ENCODE measurements around the gene ARPC5L.

ARPC5L gene

GRCh38 chr9:124861342-124862229 lies at the start of gene ARPC5L, which contains the start of gene RPL35:
ARPC5L (plus strand) TSS chr9:124862130; CDS start chr9:124869291, 7,161 bp downstream.
RPL35 (minus strand) TSS chr9:124861957; CDS start chr9:124861912, 45 bp downstream.
- Histone ChIP-seq H3K9ac (ENCODE audit: low read depth, low read length) (peak within 1 kb of the TSS; percentile 98), H3K27me3 (ENCODE audit: control insufficient read depth, insufficient read depth, low read length) (no peaks in the 10 kb centered on the region), H3K4me1 (ENCODE audit: control insufficient read depth, insufficient read depth, low read length) (peaks cover 5% of the 10 kb centered on the region), H3K36me3 (ENCODE audit: control insufficient read depth, insufficient read depth, low read length) (peaks cover 48% of the 10 kb centered on the region), H3K9me3 (ENCODE audit: control insufficient read depth, insufficient read depth, low read length) (no peaks in the 10 kb centered on the region), H3K4me3 (ENCODE audit: low read depth, low read length) (peak within 1 kb of the TSS; percentile 99)

DNA sequence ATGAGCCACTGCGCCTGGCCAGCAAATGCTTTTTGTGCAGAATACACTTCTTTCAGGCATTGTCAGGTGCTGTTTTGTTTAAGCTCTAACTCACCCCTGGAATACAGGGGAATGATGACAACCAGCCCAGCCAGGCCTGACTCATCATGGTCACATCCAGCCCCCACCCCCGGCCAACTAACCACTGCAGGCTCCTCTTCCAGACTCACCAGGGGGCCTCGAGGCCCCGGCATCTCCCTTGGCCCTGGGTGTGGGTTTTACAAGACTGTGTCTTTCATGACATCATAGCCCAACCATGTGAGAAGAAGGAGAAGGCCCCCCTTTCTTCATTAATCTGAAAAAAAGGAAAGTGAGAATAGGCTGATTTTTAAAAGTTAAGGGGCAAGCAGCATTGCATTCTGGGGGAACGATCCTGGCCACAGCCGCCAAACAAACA lies 49.5 kb upstream of the ARPC5L start:
- Histone ChIP-seq H3K4me3 (ENCODE audit: low read depth, low read length) (no peak overlapping the region), H3K27me3 (ENCODE audit: control insufficient read depth, insufficient read depth, low read length) (no peaks in the 10 kb centered on the region), H3K9me3 (ENCODE audit: control insufficient read depth, insufficient read depth, low read length) (no peaks in the 10 kb centered on the region), H3K36me3 (ENCODE audit: control insufficient read depth, insufficient read depth, low read length) (peaks cover 4% of the 10 kb centered on the region), H3K9ac (ENCODE audit: low read depth, low read length) (no peak overlapping the region), H3K4me1 (ENCODE audit: control insufficient read depth, insufficient read depth, low read length) (peaks cover 26% of the 10 kb centered on the region)

DNA sequence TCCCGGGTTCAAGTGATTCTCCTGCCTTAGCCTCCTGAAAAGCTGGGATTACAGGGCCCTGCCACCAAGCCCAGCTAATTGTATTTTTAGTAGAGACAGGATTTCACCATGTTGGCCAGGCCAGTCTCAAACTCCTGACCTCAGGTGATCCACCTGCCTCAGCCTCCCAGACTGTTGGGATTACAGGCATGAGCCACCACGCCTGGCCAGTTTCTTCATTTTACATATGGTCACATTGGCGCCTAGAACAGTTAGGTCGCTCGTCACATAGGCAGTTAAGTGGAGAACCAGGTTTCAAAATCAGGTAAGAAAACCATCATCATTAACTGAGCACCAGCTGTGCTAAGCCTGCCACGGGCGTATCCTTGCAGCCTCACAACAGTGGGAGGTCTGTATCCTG lies 48.9 kb upstream of the ARPC5L start:
- Histone ChIP-seq H3K9me3 (ENCODE audit: control insufficient read depth, insufficient read depth, low read length) (no peaks in the 10 kb centered on the region), H3K36me3 (ENCODE audit: control insufficient read depth, insufficient read depth, low read length) (peaks cover 4% of the 10 kb centered on the region), H3K4me3 (ENCODE audit: low read depth, low read length) (no peak overlapping the region), H3K9ac (ENCODE audit: low read depth, low read length) (no peak overlapping the region), H3K4me1 (ENCODE audit: control insufficient read depth, insufficient read depth, low read length) (peaks cover 26% of the 10 kb centered on the region), H3K27me3 (ENCODE audit: control insufficient read depth, insufficient read depth, low read length) (no peaks in the 10 kb centered on the region)

- peaks cover 26% of the 10 kb centered on the region for H3K4me1 ChIP-seq (ENCODE audit: control insufficient read depth, insufficient read depth, low read length)
- no peaks in the 10 kb centered on the region for H3K27me3 ChIP-seq (ENCODE audit: control insufficient read depth, insufficient read depth, low read length)
- H3K9ac ChIP-seq (ENCODE audit: low read depth, low read length), result no peak overlapping the region
- no peak overlapping the region for H3K4me3 ChIP-seq (ENCODE audit: low read depth, low read length)
- H3K9me3 ChIP-seq (ENCODE audit: control insufficient read depth, insufficient read depth, low read length), result no peaks in the 10 kb centered on the region
- peaks cover 4% of the 10 kb centered on the region for H3K36me3 ChIP-seq (ENCODE audit: control insufficient read depth, insufficient read depth, low read length)
Observed at GRCh38 chr9:124813501-124814163, 48.3 kb upstream of the ARPC5L start.

- H3K4me1 ChIP-seq (ENCODE audit: control insufficient read depth, insufficient read depth, low read length), result peaks cover 27% of the 10 kb centered on the region
- H3K36me3 ChIP-seq (ENCODE audit: control insufficient read depth, insufficient read depth, low read length), result peaks cover 4% of the 10 kb centered on the region
- H3K9ac ChIP-seq (ENCODE audit: low read depth, low read length), result no peak overlapping the region
- H3K27me3 ChIP-seq (ENCODE audit: control insufficient read depth, insufficient read depth, low read length), result no peaks in the 10 kb centered on the region
- no peak overlapping the region for H3K4me3 ChIP-seq (ENCODE audit: low read depth, low read length)
- H3K9me3 ChIP-seq (ENCODE audit: control insufficient read depth, insufficient read depth, low read length), result no peaks in the 10 kb centered on the region
Observed at GRCh38 chr9:124814164-124814535, 47.8 kb upstream of the ARPC5L start.

DNA sequence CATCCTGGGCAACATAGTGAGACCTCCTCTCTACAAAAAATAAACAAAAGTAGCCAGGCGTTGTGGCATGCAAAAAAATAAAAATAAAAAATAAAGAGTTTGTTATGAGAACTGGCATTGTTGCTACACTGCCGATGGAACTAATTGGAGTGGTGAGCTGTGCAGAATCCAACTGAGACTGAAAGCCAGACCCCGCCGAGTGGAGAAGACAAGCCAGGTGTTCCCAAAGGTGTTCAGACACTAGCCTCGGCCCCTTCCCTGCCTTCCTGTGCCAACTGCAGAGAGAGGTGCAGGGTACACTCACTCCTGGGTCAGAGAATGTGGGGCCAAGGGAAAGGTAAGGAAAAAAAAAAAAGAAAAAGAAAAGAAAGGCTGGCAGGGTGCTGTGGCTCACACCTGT lies 46.3 kb upstream of the ARPC5L start:
- no peak overlapping the region for H3K4me3 ChIP-seq (ENCODE audit: low read depth, low read length)
- no peaks in the 10 kb centered on the region for H3K36me3 ChIP-seq (ENCODE audit: control insufficient read depth, insufficient read depth, low read length)
- H3K4me1 ChIP-seq (ENCODE audit: control insufficient read depth, insufficient read depth, low read length), result peaks cover 24% of the 10 kb centered on the region
- no peaks in the 10 kb centered on the region for H3K9me3 ChIP-seq (ENCODE audit: control insufficient read depth, insufficient read depth, low read length)
- no peak overlapping the region for H3K9ac ChIP-seq (ENCODE audit: low read depth, low read length)
- no peaks in the 10 kb centered on the region for H3K27me3 ChIP-seq (ENCODE audit: control insufficient read depth, insufficient read depth, low read length)

- no peaks in the 10 kb centered on the region for H3K9me3 ChIP-seq (ENCODE audit: control insufficient read depth, insufficient read depth, low read length)
- no peak overlapping the region for H3K9ac ChIP-seq (ENCODE audit: low read depth, low read length)
Observed at GRCh38 chr9:124818431-124819281, 43.3 kb upstream of the ARPC5L start.

DNA sequence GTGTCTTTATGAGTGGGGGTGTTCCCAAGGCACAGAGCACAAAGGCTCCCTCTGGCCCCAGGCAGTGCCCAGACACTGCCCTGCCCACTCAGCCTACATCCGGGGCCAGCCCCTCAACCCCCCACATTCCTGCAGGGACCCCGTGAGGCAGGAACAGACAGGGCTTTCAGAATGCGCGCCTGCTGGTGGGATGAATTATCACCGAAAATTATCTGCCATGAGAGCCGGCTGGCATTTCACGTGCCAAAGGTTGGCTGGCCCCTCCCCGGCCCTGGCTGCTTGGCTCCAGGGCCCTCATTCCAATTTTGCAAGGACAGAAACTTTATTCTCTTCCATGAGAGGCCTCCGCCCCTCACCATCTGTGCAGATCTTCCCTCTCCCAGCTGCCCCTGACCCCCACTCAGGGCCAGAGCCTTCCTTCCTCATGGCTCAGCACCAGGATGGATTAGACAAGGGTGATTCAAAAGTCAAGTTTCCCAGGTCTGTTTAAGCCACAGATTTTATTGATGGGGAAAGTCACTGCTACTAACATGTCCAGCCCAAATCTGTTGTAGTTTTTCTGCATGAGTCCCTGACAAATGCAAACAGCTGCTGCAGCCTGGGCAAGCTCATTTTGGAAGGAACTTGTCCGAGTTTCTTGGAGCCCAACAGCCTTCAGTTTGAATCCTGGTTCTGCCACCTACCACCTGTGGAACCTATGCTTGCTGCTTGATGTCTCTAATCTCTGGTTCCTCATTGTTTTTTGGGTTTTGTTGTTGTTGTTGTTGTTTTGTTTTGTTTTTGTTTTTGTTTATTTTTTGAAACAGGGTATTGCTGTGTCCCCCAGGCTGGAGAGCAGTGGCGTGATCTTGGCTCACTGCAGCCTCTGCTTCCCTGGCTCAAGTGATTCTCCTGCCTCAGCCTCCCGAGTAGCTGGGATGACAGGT lies 41.0 kb upstream of the ARPC5L start:
- H3K9me3 ChIP-seq (ENCODE audit: control insufficient read depth, insufficient read depth, low read length), result no peaks in the 10 kb centered on the region
- no peak overlapping the region for H3K9ac ChIP-seq (ENCODE audit: low read depth, low read length)
- no peak overlapping the region for H3K4me3 ChIP-seq (ENCODE audit: low read depth, low read length)
- no peaks in the 10 kb centered on the region for H3K27me3 ChIP-seq (ENCODE audit: control insufficient read depth, insufficient read depth, low read length)
- H3K4me1 ChIP-seq (ENCODE audit: control insufficient read depth, insufficient read depth, low read length), result peaks cover 2% of the 10 kb centered on the region
- H3K36me3 ChIP-seq (ENCODE audit: control insufficient read depth, insufficient read depth, low read length), result no peaks in the 10 kb centered on the region

More at GRCh38 chr9:124818431-124819281, 43.3 kb upstream of the ARPC5L start:
- peaks cover 7% of the 10 kb centered on the region for H3K4me1 ChIP-seq (ENCODE audit: control insufficient read depth, insufficient read depth, low read length)
- H3K4me3 ChIP-seq (ENCODE audit: low read depth, low read length), result no peak overlapping the region
- no peaks in the 10 kb centered on the region for H3K36me3 ChIP-seq (ENCODE audit: control insufficient read depth, insufficient read depth, low read length)
- no peaks in the 10 kb centered on the region for H3K27me3 ChIP-seq (ENCODE audit: control insufficient read depth, insufficient read depth, low read length)

GRCh38 chr9:124828489-124829333 lies 33.2 kb upstream of the ARPC5L start:
- Histone ChIP-seq H3K36me3 (ENCODE audit: control insufficient read depth, insufficient read depth, low read length) (no peaks in the 10 kb centered on the region), H3K9me3 (ENCODE audit: control insufficient read depth, insufficient read depth, low read length) (no peaks in the 10 kb centered on the region), H3K4me1 (ENCODE audit: control insufficient read depth, insufficient read depth, low read length) (peaks cover 7% of the 10 kb centered on the region), H3K27me3 (ENCODE audit: control insufficient read depth, insufficient read depth, low read length) (no peaks in the 10 kb centered on the region), H3K4me3 (ENCODE audit: low read depth, low read length) (no peak overlapping the region), H3K9ac (ENCODE audit: low read depth, low read length) (no peak overlapping the region)

GRCh38 chr9:124829334-124829669 lies 32.6 kb upstream of the ARPC5L start:
- Histone ChIP-seq H3K4me1 (ENCODE audit: control insufficient read depth, insufficient read depth, low read length) (peaks cover 7% of the 10 kb centered on the region), H3K9me3 (ENCODE audit: control insufficient read depth, insufficient read depth, low read length) (no peaks in the 10 kb centered on the region), H3K4me3 (ENCODE audit: low read depth, low read length) (no peak overlapping the region), H3K9ac (ENCODE audit: low read depth, low read length) (no peak overlapping the region), H3K36me3 (ENCODE audit: control insufficient read depth, insufficient read depth, low read length) (no peaks in the 10 kb centered on the region), H3K27me3 (ENCODE audit: control insufficient read depth, insufficient read depth, low read length) (no peaks in the 10 kb centered on the region)

Data from iPS-15b (cell line).